GM18502 (cell line): ENCODE measurements around the gene ONECUT3.

Experiments used
- ATAC-seq: cut with Tn5 transposase; IDR thresholded peaks from one replicate; pipeline ENCODE4 v1.9.1; 2021; ENCODE audit warnings: mild to moderate bottlenecking; ENCODE audit not compliant: unreplicated experiment, poor library complexity

The ONECUT3 gene

GRCh38 chr19:1736927-1737326, 16.4 kb upstream of the ONECUT3 start:
- no peak for ATAC-seq

GRCh38 chr19:1739960-1740629, 13.2 kb upstream of the ONECUT3 start:
- ATAC-seq = no peak

GRCh38 chr19:1742989-1743696, 10.2 kb upstream of the ONECUT3 start:
- ATAC-seq = no peak

GRCh38 chr19:1744133-1744665, 9.1 kb upstream of the ONECUT3 start:
- ATAC-seq = no peak

- ATAC-seq = no peak
Observed at GRCh38 chr19:1744822-1745563, 8.3 kb upstream of the ONECUT3 start.

- ATAC-seq = no peak
Observed at GRCh38 chr19:1745589-1746031, 7.7 kb upstream of the ONECUT3 start.

GRCh38 chr19:1746401-1747284, 6.7 kb upstream of the ONECUT3 start:
- ATAC-seq = no peak

- no peak for ATAC-seq
Observed at GRCh38 chr19:1747285-1748114, 5.8 kb upstream of the ONECUT3 start.

- no peak for ATAC-seq
Observed at GRCh38 chr19:1748115-1748872, 5.0 kb upstream of the ONECUT3 start.

- no peak for ATAC-seq
Observed at GRCh38 chr19:1748873-1749341, 4.4 kb upstream of the ONECUT3 start.

GRCh38 chr19:1749373-1750342, 3.6 kb upstream of the ONECUT3 start:
- ATAC-seq = no peak

- no peak for ATAC-seq
Observed at GRCh38 chr19:1750343-1751021, 2.8 kb upstream of the ONECUT3 start.

- ATAC-seq = no peak
Observed at GRCh38 chr19:1751367-1752008, 1.8 kb upstream of the ONECUT3 start.

GRCh38 chr19:1752009-1752756, 1.1 kb upstream of the ONECUT3 start:
- ATAC-seq = no peak

GRCh38 chr19:1754018-1754635, 821 bp downstream of the ONECUT3 start:
- ATAC-seq = no peak
